HG02840 (cell line): ENCODE results near the gene ZBTB9.
"Not testable (repeated sequence)": the region's sequence is repeated elsewhere in the genome, so short reads cannot be mapped to it uniquely, and the experiment has no call there.

Experiments
- ATAC-seq: cut with Tn5 transposase; IDR thresholded peaks from one replicate; pipeline ENCODE4 v1.9.1; 2021; ENCODE audit warnings: mild to moderate bottlenecking, moderate library complexity, moderate number of reproducible peaks; ENCODE audit not compliant: unreplicated experiment, low FRiP score

Gene ZBTB9

GRCh38 chr6:33452496-33452895 lies 1.9 kb upstream of the ZBTB9 start:
- no peak for ATAC-seq

GRCh38 chr6:33453393-33454008 lies 875 bp upstream of the ZBTB9 start:
- no peak for ATAC-seq

DNA sequence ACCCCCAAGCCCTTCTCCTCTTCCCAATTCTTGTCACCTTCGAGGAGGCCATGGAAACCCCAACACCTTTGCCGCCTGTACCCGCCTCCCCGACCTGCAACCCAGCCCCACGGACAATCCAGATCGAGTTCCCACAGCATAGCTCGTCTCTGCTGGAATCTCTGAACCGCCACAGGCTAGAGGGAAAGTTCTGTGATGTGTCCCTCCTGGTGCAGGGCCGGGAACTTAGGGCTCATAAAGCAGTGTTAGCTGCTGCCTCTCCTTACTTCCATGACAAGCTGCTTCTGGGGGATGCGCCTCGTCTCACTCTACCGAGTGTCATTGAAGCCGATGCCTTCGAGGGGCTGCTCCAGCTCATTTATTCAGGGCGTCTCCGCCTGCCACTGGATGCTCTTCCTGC lies 675 bp downstream of the ZBTB9 start:
- no peak for ATAC-seq

GRCh38 chr6:33456156-33456555 lies 1.8 kb downstream of the ZBTB9 start:
- ATAC-seq = no peak

DNA sequence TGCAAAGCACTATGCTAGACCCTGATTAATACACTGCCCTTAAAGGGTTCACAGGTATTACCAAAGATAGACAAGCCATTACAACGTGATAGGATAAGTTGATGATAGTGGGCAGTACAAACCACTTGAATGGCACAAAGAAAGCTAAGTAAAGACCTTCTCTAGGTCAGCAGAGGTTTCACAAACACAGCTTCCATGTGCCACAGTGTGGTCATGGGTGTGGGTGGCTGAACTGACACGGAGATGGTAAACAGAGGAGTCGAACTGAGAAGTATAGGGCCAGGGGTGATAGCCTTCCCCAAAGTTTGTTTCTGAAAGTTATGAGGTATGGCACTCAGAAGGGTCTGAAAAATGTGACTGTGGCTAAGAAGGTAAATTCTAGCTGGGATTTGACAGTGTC lies 4.3 kb downstream of the ZBTB9 start:
- no peak for ATAC-seq

DNA sequence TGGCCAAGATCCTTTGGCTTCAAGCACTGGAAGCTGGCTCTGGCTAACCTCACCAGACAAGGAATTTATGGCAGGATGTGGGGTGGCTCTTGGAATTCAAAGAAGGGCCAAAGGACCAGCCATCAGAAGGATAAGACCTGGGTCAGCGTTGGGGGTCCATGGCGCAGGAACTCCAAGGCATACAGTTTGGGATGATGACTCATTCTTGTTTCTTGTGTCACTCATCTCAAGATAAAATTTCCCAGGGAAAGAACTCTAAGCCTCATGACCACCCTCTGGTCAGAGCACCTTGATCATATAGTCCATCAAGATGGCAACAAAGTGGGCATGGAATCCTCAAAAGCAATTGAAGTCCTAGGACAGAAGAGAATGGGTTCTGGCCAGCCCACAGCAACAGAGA lies 4.8 kb downstream of the ZBTB9 start:
- ATAC-seq = no peak

DNA sequence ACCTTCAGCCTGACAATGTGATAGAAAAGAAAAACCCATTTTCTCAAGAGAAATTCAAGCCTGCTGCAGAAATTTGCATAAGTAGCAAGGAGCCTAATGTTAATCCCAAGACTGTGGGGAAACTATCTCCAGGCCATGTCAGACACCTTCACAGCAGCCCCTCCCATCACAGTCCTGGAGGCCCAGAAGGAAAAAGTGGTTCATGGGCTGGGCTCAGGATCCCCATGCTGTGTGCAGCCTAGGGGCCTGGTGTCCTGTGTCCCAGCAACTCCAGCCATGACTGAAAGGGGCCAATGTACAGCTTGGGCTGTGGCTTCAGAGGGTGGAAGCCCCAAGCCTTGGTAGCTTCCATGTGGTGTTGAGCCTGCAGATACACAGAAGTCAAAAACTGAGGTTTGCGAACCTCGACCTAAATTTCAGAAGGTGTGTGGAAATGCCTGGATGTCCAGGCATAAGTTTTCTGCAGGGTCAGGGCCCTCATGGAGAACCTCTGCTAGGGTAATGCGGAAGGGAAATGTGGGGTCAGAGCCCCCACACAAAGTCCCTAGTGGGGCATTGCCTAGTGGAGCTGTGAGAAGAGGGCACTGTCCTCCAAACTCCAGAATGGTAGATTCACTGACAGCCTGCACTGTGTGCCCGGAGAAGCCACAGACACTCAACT lies 11.8 kb downstream of the ZBTB9 start:
- ATAC-seq = no peak

DNA sequence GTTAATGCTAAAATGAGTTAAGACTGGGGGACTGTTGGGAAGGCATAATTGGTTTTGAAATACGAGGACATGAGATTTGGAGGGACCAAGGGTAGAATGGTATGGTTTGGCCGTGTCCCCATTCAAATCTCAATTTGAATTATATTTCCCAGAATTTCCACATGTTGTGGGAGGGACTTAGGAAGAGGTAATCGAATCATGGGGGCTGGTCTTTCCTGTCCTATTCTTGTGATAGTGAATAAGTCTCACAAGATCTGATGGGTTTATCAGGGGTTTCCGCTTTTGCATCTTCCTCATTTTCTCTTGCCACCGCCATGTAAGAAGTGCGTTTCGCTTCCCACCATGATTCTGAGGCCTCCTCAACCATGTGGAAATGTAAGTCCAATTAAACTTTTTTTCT lies 12.7 kb downstream of the ZBTB9 start:
- no peak for ATAC-seq

GRCh38 chr6:33469661-33470060 lies 15.3 kb downstream of the ZBTB9 start:
- no peak for ATAC-seq

GRCh38 chr6:33477864-33478263 lies 23.5 kb downstream of the ZBTB9 start:
- no peak for ATAC-seq

GRCh38 chr6:33481192-33481591 lies 26.8 kb downstream of the ZBTB9 start:
- no peak for ATAC-seq

- ATAC-seq = not testable (repeated sequence)
Observed at GRCh38 chr6:33482620-33483019, 28.2 kb downstream of the ZBTB9 start.

- ATAC-seq = no peak
Observed at GRCh38 chr6:33483678-33484077, 29.3 kb downstream of the ZBTB9 start.

- ATAC-seq = not testable (repeated sequence)
Observed at GRCh38 chr6:33484673-33485262, 30.4 kb downstream of the ZBTB9 start.

- ATAC-seq = not testable (repeated sequence)
Observed at GRCh38 chr6:33485680-33486079, 31.3 kb downstream of the ZBTB9 start.

- ATAC-seq = no peak
Observed at GRCh38 chr6:33488339-33488738, 34.0 kb downstream of the ZBTB9 start.

DNA sequence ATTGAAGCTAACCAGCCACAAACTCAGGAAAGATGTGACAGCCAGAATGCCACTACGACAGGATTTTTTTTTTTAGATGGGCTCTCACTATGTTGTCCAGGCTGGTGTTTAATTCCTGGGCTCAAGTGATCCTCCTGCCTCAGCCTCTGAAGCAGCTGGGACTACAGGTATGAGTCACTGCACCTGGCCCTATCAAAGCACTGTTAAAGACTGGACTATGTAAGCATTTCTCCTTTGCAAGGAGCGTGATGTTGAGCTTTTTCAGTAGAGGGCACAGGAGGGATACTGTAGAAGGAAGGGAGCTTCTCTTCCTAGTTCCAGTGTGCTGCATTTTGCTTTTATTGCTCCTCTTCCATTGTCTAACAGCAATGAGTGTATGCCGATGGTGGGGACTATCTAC lies 35.8 kb downstream of the ZBTB9 start:
- ATAC-seq = no peak

DNA sequence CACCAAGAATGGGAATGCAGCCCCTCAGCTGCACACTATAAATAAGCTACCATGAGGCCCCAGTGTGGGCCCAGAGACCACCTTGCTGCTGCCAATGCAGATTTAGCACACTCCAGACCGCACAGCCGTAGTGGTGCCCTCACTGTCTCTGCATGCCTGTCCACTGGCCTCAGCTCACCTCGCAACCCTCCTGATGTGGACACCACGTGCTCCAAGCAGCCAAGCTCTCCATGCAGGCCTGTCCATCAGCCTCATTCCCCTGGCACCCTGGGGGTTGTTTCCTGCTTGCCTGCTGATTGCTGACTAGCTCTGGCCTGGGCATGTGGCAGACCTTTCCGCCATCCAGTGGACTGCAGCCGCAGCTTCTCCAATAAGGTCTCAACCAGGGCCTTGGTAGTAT lies 36.2 kb downstream of the ZBTB9 start:
- ATAC-seq = no peak

- ATAC-seq = no peak
Observed at GRCh38 chr6:33492093-33492492, 37.7 kb downstream of the ZBTB9 start.

DNA sequence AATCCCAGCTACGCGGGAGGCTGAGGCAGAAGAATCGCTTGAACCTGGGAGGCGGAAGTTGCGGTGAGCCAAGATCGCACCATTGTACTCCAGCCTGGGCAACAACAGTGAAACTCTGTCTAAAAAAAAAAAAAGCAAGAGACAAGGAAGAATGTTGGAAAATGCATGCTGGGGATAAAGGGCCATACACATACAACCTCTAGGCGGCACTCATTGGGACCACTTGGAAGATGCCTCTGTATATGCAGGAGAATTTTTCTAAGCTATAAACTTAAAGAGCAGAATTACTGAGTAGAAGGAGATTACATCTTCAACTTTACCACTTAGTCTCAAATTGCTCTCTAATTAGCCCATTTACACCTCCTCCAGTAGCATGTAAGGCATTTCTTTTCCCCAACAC lies 42.8 kb downstream of the ZBTB9 start:
- ATAC-seq = no peak

DNA sequence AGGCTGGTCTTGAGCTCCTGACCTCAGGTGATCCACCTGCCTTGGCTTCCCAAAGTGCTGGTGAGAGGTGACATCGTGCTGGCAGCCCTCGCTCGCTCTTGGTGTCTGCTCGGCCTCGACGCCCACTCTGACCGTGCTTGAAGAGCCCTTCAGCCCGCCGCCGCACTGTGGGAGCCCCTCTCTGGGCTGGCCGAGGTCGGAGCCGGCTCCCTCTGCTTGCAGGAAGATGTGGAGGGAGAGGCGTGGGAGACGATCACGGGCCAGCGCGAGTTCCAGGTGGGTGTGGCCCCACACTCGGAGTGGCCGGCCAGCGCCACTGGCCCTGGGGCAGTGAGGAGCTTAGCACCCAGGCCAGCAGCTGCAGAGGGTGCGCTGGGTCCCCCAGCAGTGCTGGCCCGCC lies 48.1 kb downstream of the ZBTB9 start:
- no peak for ATAC-seq

GRCh38 chr6:33504486-33504885 lies 50.1 kb downstream of the ZBTB9 start:
- ATAC-seq = no peak
